ENCODE results near the gene BSN.
"Not testable (repeated sequence)": the region's sequence is repeated elsewhere in the genome, so short reads cannot be mapped to it uniquely, and the experiment has no call there.

DNA sequence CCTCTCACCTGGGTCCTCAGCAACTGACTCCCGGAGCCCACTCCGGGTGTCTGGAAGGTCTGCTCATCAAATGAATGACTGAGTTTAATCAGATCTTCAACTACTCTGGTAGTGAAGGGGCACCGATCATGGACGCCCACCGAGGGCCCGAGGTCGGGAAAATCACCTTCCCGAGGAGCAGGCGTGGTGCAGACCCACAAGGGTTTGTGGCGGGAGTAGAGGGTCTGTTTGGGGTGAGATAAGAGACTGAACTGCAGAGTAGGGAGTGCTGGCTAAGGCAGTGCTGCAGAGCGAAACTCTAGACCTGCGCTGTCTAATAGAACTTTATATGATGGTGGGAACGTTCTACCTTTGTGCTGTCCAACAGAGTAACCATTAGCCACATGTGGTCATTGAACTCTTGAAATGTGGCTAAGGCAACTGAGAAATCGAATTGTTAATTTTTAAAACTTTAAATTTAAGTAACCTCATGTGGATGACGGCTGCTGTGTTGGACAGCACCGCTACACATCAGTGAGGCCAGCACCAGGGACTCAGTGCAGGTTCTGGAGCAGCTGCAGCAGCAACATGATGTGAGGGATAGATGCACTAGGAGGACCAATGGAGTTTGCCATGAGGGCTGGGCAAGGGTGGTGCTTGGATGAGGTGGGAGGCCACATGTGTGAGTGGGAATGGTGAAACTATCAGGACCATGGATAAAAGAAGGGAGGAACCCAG lies 135.8 kb downstream of the BSN start:
- TF ChIP-seq, protein P1, sequence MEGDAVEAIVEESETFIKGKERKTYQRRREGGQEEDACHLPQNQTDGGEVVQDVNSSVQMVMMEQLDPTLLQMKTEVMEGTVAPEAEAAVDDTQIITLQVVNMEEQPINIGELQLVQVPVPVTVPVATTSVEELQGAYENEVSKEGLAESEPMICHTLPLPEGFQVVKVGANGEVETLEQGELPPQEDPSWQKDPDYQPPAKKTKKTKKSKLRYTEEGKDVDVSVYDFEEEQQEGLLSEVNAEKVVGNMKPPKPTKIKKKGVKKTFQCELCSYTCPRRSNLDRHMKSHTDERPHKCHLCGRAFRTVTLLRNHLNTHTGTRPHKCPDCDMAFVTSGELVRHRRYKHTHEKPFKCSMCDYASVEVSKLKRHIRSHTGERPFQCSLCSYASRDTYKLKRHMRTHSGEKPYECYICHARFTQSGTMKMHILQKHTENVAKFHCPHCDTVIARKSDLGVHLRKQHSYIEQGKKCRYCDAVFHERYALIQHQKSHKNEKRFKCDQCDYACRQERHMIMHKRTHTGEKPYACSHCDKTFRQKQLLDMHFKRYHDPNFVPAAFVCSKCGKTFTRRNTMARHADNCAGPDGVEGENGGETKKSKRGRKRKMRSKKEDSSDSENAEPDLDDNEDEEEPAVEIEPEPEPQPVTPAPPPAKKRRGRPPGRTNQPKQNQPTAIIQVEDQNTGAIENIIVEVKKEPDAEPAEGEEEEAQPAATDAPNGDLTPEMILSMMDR (conservative IDR thresholded peaks at IDR 0.05) = not testable (repeated sequence)
- not testable (repeated sequence) for TF ChIP-seq EZH2 (IDR thresholded peaks at IDR 0.05; ENCODE audit: low read depth)
